Stimulated activated CD4-positive, alpha-beta T cell treated with anti-CD3 and anti-CD28 coated beads, Interleukin-1b, Interleukin-23, amount 100 ng/mL, for 48 hours (primary cell): ENCODE measurements around the gene DAND5.

Experiments
- DNase-seq: peaks from one replicate; pipeline ENCODE4 v3.0.0-alpha.2; 2020

The DAND5 gene

GRCh38 chr19:13011653-13012389, 42.4 kb downstream of the DAND5 start:
- peak; percentile 40 for DNase-seq

GRCh38 chr19:13012390-13012689, 43.0 kb downstream of the DAND5 start:
- no peak for DNase-seq

- DNase-seq, result peak; percentile 33
These were observed 43.6 kb downstream of the DAND5 start for GRCh38 chr19:13012690-13013608.

- DNase-seq, result no peak
These were observed 44.3 kb downstream of the DAND5 start for GRCh38 chr19:13013649-13014048.

- DNase-seq, result no peak
These were observed 44.9 kb downstream of the DAND5 start for GRCh38 chr19:13014101-13014920.

GRCh38 chr19:13014921-13015280, 45.5 kb downstream of the DAND5 start:
- DNase-seq, result no peak

GRCh38 chr19:13015361-13016223, 46.2 kb downstream of the DAND5 start:
- DNase-seq, result no peak

GRCh38 chr19:13016245-13016627, 46.9 kb downstream of the DAND5 start:
- DNase-seq, result no peak

- DNase-seq, result no peak
These were observed 47.4 kb downstream of the DAND5 start for GRCh38 chr19:13016628-13017305.

GRCh38 chr19:13017306-13018034, 48.1 kb downstream of the DAND5 start:
- DNase-seq, result no peak

GRCh38 chr19:13018035-13018914, 48.9 kb downstream of the DAND5 start:
- no peak for DNase-seq

GRCh38 chr19:13019332-13019731, 50.0 kb downstream of the DAND5 start:
- no peak for DNase-seq

GRCh38 chr19:13020002-13020414, 50.6 kb downstream of the DAND5 start:
- DNase-seq, result no peak

GRCh38 chr19:13022111-13022858, 52.9 kb downstream of the DAND5 start:
- no peak for DNase-seq

GRCh38 chr19:13022859-13023636, 53.7 kb downstream of the DAND5 start:
- no peak for DNase-seq

GRCh38 chr19:13023656-13024055, 54.3 kb downstream of the DAND5 start:
- DNase-seq, result no peak
